IMR-90 (cell line): ENCODE results near the gene ZBTB48. TPM values are rescaled to one million over a fixed set of nuclear protein-coding genes. Genes with fewer than 3 reads are reported as not detected.

Experiments
- ATAC-seq: fragments of 200-7000 bp; cut with Tn5 transposase; 2 replicates; pipeline ENCODE4 v1.9.1; 2020; ENCODE audit warnings: low read depth, mild to moderate bottlenecking, moderate library complexity
- BruUV-seq: library from RNA; stranded (reverse); fragments of 400-500 nt; replicated peaks from 2 replicates; lab custom pipeline; 2021; lab: Mats Ljungman, UMichigan
- CTCF ChIA-PET: fragments of 300-600 bp; formaldehyde crosslinking; extraction: SDS; loops from one replicate; lab custom pipeline; 2021; ENCODE audit warnings: antibody characterized with exemption; lab: Yijun Ruan, JAX
- POLR2A ChIA-PET: fragments of 300-600 bp; sonication (Branson Sonifier 250); formaldehyde crosslinking; loops from one replicate; lab custom pipeline; 2022; ENCODE audit warnings: antibody characterized with exemption; ENCODE audit not compliant: unreplicated experiment; lab: Charles Lee
- DNase-seq: peaks from one replicate; pipeline ENCODE4 v3.0.0; 2013
- H2AFZ ChIP-seq: replicated peaks from 2 replicates; pipeline ENCODE3; 2013; ENCODE audit warnings: low read length, mild to moderate bottlenecking; ENCODE audit not compliant: poor library complexity
- H2AK5ac ChIP-seq: 2 replicates; pipeline ENCODE4 v1.6.1; 2013; ENCODE audit warnings: low read depth, low read length, inconsistent platforms
- H2AK9ac ChIP-seq: replicated peaks from 2 replicates; pipeline ENCODE3; 2013; ENCODE audit warnings: mild to moderate bottlenecking, low read depth, low read length, moderate library complexity; ENCODE audit not compliant: poor library complexity
- H2BK120ac ChIP-seq: 2 replicates; pipeline ENCODE4 v1.6.1; 2013; ENCODE audit warnings: low read depth, low read length, inconsistent platforms
- H2BK15ac ChIP-seq: 3 replicates; pipeline ENCODE4 v1.6.1; 2013; ENCODE audit warnings: low read depth, low read length, inconsistent platforms
- H2BK20ac ChIP-seq: 2 replicates; pipeline ENCODE4 v1.6.1; 2013; ENCODE audit warnings: low read depth, mild to moderate bottlenecking, inconsistent platforms, low read length, moderate library complexity
- H2BK5ac ChIP-seq: 2 replicates; pipeline ENCODE4 v1.6.1; 2013; ENCODE audit warnings: mild to moderate bottlenecking, low read depth, low read length, inconsistent platforms; ENCODE audit not compliant: poor library complexity, severe bottlenecking
- H3K14ac ChIP-seq: replicated peaks from 2 replicates; pipeline ENCODE4 v1.6.1; 2013; ENCODE audit warnings: low read depth, low read length, inconsistent platforms
- H3K18ac ChIP-seq: 2 replicates; pipeline ENCODE4 v1.6.1; 2013; ENCODE audit warnings: low read depth, low read length, control low read depth
- H3K23ac ChIP-seq: 2 replicates; pipeline ENCODE4 v1.6.1; 2013; ENCODE audit warnings: low read depth, low read length, inconsistent platforms
- H3K27ac ChIP-seq: 2 replicates; pipeline ENCODE4 v1.5.1; 2013; ENCODE audit warnings: mild to moderate bottlenecking, control low read depth, low read length; ENCODE audit not compliant: insufficient read depth
- H3K27me3 ChIP-seq: 2 replicates; pipeline ENCODE4 v1.6.1; 2013; ENCODE audit warnings: low read length; ENCODE audit not compliant: control insufficient read depth, insufficient read depth
- H3K36me3 ChIP-seq: 2 replicates; pipeline ENCODE4 v1.6.1; 2013; ENCODE audit warnings: low read length, mixed read lengths; ENCODE audit not compliant: control insufficient read depth, insufficient read depth
- H3K4ac ChIP-seq: 2 replicates; pipeline ENCODE4 v1.6.1; 2013; ENCODE audit warnings: low read depth, low read length, inconsistent platforms
- H3K4me1 ChIP-seq: 2 replicates; pipeline ENCODE4 v1.6.1; 2013; ENCODE audit warnings: low read length, mixed read lengths; ENCODE audit not compliant: control insufficient read depth, insufficient read depth
- H3K4me2 ChIP-seq: 2 replicates; pipeline ENCODE4 v1.6.1; 2013; ENCODE audit warnings: low read depth, mild to moderate bottlenecking, control low read depth, low read length, moderate library complexity
- H3K4me3 ChIP-seq: 2 replicates; pipeline ENCODE4 v1.5.1; 2013; ENCODE audit warnings: low read depth, mild to moderate bottlenecking, control low read depth, low read length, moderate library complexity; ENCODE audit not compliant: insufficient read depth
- H3K56ac ChIP-seq: 2 replicates; pipeline ENCODE4 v1.6.1; 2013; ENCODE audit warnings: low read length, inconsistent platforms; ENCODE audit not compliant: insufficient read depth; ENCODE audit errors: extremely low read depth
- H3K79me1 ChIP-seq, 2 experiments: 2 replicates each; pipeline ENCODE4 v1.6.1; 2013; ENCODE audit warnings: low read length in 2 of 2, inconsistent platforms in 1 of 2, low read depth in 1 of 2
- H3K9ac ChIP-seq: 2 replicates; pipeline ENCODE4 v1.6.1; 2013; ENCODE audit warnings: low read depth, low read length, control low read depth
- H3K9me1 ChIP-seq: 2 replicates; pipeline ENCODE4 v1.6.1; 2013; ENCODE audit warnings: low read length, inconsistent platforms; ENCODE audit not compliant: insufficient read depth
- H3K9me3 ChIP-seq: 2 replicates; pipeline ENCODE4 v1.6.1; 2013; ENCODE audit warnings: low read length; ENCODE audit not compliant: control insufficient read depth, insufficient read depth
- H4K20me1 ChIP-seq: 2 replicates; pipeline ENCODE4 v1.6.1; 2013; ENCODE audit warnings: low read length, inconsistent platforms; ENCODE audit not compliant: insufficient read depth
- H4K5ac ChIP-seq: 2 replicates; pipeline ENCODE4 v1.6.1; 2013; ENCODE audit warnings: mild to moderate bottlenecking, low read depth, low read length, control low read depth
- H4K8ac ChIP-seq, 2 experiments: 2 replicates each; pipeline ENCODE4 v1.6.1; 2013; ENCODE audit warnings: low read depth in 2 of 2, low read length in 2 of 2, control low read depth in 1 of 2, inconsistent platforms in 1 of 2
- H4K91ac ChIP-seq: 2 replicates; pipeline ENCODE4 v1.6.1; 2013; ENCODE audit warnings: low read depth, low read length, inconsistent platforms; ENCODE audit not compliant: insufficient read depth
- BHLHE40 ChIP-seq: fragments of 150-350 bp; IDR thresholded peaks from 2 replicates; pipeline ENCODE4 v1.6.1; 2016; ENCODE audit warnings: mild to moderate bottlenecking, low read depth, low read length
- CEBPB ChIP-seq: IDR thresholded peaks from 2 replicates; pipeline ENCODE4 v1.6.1; 2012; ENCODE audit warnings: low read depth, low read length, improper control_type of control experiment
- FOS ChIP-seq: fragments of 150-350 bp; IDR thresholded peaks from 2 replicates; pipeline ENCODE4 v1.6.1; 2016; ENCODE audit warnings: low read depth, low read length
- MAFK ChIP-seq: IDR thresholded peaks from 2 replicates; pipeline ENCODE4 v1.6.1; 2012; ENCODE audit warnings: low read depth, low read length, improper control_type of control experiment
- NFE2L2 ChIP-seq: fragments of 150-350 bp; IDR thresholded peaks from 2 replicates; pipeline ENCODE4 v1.6.1; 2016; ENCODE audit warnings: low read depth, mild to moderate bottlenecking, low read length
- RFX5 ChIP-seq: IDR thresholded peaks from 2 replicates; pipeline ENCODE4 v1.8.0; 2012; ENCODE audit warnings: low read depth, mild to moderate bottlenecking, low read length, moderate library complexity
- WGBS, 2 experiments: methylation state at CpG; one replicate each; pipeline versions ENCODE4 v1.1.5 to v1.1.7; 2013; ENCODE audit warnings: missing lambda C conversion rate in 2 of 2; ENCODE audit not compliant: insufficient read length in 1 of 2; ENCODE audit errors: extremely low coverage in 2 of 2; 5-methylcytosine and 5-hydroxymethylcytosine counted together
- dilution Hi-C: fragments of 300-500 bp; cut with HindIII; formaldehyde crosslinking; loops from one replicate; pipeline ENCODE4 v1.14.3; 2018; ENCODE audit warnings: low sequenced_read_pairs; ENCODE audit not compliant: unreplicated experiment
- in situ Hi-C: fragments of 300-500 bp; cut with MboI; formaldehyde crosslinking; loops from 3 replicates; pipeline ENCODE4 v1.14.3; 2019; ENCODE audit warnings: low sequenced_read_pairs, inconsistent platforms, mixed read lengths
- intact Hi-C: fragments of 100-400 bp; cut with micrococcal nuclease; formaldehyde crosslinking; loops from 2 replicates; pipeline ENCODE4 v1.10.0; 2022
- polyA plus RNA-seq, 3 experiments: library from polyadenylated mRNA; depleted of rRNA; stranded (reverse); fragments of >200 nt; gene quantifications; 2 replicates each; pipeline ENCODE4 v1.2.3, GENCODE V29; 2012; ENCODE audit warnings: low replicate concordance in 1 of 3
- total RNA-seq: library from RNA; depleted of rRNA; stranded (reverse); fragments of >200 nt; gene quantifications from 2 replicates; pipeline ENCODE4 v1.2.3, GENCODE V29; 2012
- TF ChIP-seq, protein P1 (sequence below): conservative IDR thresholded peaks from 2 replicates; pipeline ENCODE4 v1.5.1; 2012; ENCODE audit warnings: mild to moderate bottlenecking, low read depth, low read length, improper control_type of control experiment

Gene ZBTB48
- total and polyA plus RNA-seq, 2 of the 4 experiments (the other 2 are of a cell fraction): 9.3 to 17.5 TPM

DNA sequence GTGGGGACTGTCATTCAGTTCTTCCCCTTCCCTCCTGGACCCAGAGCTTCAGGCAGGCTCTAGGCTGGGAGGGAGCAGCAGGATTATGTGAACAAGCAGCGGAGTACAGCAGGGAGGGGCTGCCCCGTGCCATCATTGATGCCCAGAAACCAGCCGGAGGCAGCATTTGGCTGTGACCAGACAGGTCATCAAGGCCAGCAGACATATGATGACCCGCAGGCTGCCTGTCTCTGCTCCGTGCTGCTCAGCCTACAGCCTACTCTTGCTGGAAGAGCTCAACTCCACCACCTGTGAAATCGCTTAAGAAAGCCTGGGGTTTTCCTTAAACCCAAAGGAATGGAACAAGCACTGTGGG, 18.0 kb downstream of the ZBTB48 start:
- no peak overlapping the region for H3K18ac ChIP-seq
- WGBS, 2 experiments: 91% methylated on average over 4 of the region's 6 CpGs; no CpG with 5 or more reads in 1 of the 2 experiments
- H4K5ac ChIP-seq: no peak overlapping the region
- H3K56ac ChIP-seq: no peak overlapping the region
- H3K4me1 ChIP-seq: peaks cover 4% of the 10 kb centered on the region
- H3K14ac ChIP-seq: no peak overlapping the region
- H4K8ac ChIP-seq: no peak overlapping the region
- no peak overlapping the region for H3K4ac ChIP-seq
- peaks cover 57% of the 10 kb centered on the region for H3K36me3 ChIP-seq
- no TSS peak for BruUV-seq
- H4K91ac ChIP-seq: no peak overlapping the region
- no peaks in the 10 kb centered on the region for H3K27me3 ChIP-seq
- H3K9me3 ChIP-seq: no peaks in the 10 kb centered on the region
- DNase-seq: no peak
- H3K4me2 ChIP-seq: no peak overlapping the region
- H2BK15ac ChIP-seq: no peak overlapping the region
- peaks cover 13 to 80% of the 10 kb centered on the region in 2 experiments for H3K79me1 ChIP-seq
- no peak overlapping the region for H2BK120ac ChIP-seq
- H3K27ac ChIP-seq: no peak overlapping the region
- ChIA-PET CTCF (no interaction called here), POLR2A (no interaction called here)
- TF ChIP-seq, protein P1, sequence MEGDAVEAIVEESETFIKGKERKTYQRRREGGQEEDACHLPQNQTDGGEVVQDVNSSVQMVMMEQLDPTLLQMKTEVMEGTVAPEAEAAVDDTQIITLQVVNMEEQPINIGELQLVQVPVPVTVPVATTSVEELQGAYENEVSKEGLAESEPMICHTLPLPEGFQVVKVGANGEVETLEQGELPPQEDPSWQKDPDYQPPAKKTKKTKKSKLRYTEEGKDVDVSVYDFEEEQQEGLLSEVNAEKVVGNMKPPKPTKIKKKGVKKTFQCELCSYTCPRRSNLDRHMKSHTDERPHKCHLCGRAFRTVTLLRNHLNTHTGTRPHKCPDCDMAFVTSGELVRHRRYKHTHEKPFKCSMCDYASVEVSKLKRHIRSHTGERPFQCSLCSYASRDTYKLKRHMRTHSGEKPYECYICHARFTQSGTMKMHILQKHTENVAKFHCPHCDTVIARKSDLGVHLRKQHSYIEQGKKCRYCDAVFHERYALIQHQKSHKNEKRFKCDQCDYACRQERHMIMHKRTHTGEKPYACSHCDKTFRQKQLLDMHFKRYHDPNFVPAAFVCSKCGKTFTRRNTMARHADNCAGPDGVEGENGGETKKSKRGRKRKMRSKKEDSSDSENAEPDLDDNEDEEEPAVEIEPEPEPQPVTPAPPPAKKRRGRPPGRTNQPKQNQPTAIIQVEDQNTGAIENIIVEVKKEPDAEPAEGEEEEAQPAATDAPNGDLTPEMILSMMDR: no peak
- TF ChIP-seq MAFK: no peak
- no peak for TF ChIP-seq CEBPB
- TF ChIP-seq NFE2L2: no peak
- no peak for TF ChIP-seq RFX5
- no peak for TF ChIP-seq FOS
- no peak for TF ChIP-seq BHLHE40
- no peak for ATAC-seq
- no peak overlapping the region for H3K9ac ChIP-seq
- in situ Hi-C loops (no loop called here), dilution Hi-C loops (no loop called here), intact Hi-C loops (no loop called here)
- H3K23ac ChIP-seq: no peak overlapping the region
- H2AFZ ChIP-seq: peak overlapping the region; percentile 43
- no peak overlapping the region for H2AK5ac ChIP-seq
- peak overlapping the region; percentile 30 for H2AK9ac ChIP-seq
- no peak overlapping the region for H2BK20ac ChIP-seq
- H4K20me1 ChIP-seq: peaks cover 88% of the 10 kb centered on the region
- peaks cover 10% of the 10 kb centered on the region for H3K9me1 ChIP-seq
- H2BK5ac ChIP-seq: no peak overlapping the region
- no peak overlapping the region for H3K4me3 ChIP-seq
